ENCODE data around the gene DRD2. TPM values are rescaled to one million over a fixed set of nuclear protein-coding genes. Genes with fewer than 3 reads are reported as not detected.

The DRD2 gene
- polyA plus RNA-seq, 3 donors: 0.27 to 0.83 (median 0.68) TPM

- no peak for DNase-seq
Measured at GRCh38 chr11:113446112-113446511, 29.1 kb downstream of the DRD2 start.

- DNase-seq: peak; percentile 4
Measured at GRCh38 chr11:113444502-113445123, 30.6 kb downstream of the DRD2 start.

- DNase-seq: no peak
Measured at GRCh38 chr11:113440816-113441215, 34.4 kb downstream of the DRD2 start.

- no peak for DNase-seq
Measured at GRCh38 chr11:113436672-113437252, 38.4 kb downstream of the DRD2 start.

GRCh38 chr11:113435190-113435968 is 39.8 kb downstream of the DRD2 start:
- no peak for DNase-seq

GRCh38 chr11:113431746-113432145 is 43.5 kb downstream of the DRD2 start:
- no peak for DNase-seq

- DNase-seq: no peak
Measured at GRCh38 chr11:113426686-113427085, 48.5 kb downstream of the DRD2 start.

- no peak for DNase-seq
Measured at GRCh38 chr11:113420808-113421207, 54.4 kb downstream of the DRD2 start.

GRCh38 chr11:113419454-113420003 is 55.7 kb downstream of the DRD2 start:
- no peak for DNase-seq

GRCh38 chr11:113417428-113417827 is 57.8 kb downstream of the DRD2 start:
- no peak for DNase-seq

GRCh38 chr11:113415343-113415742 is 59.9 kb downstream of the DRD2 start:
- no peak for DNase-seq

- DNase-seq: no peak
Measured at GRCh38 chr11:113412675-113413074, 62.5 kb downstream of the DRD2 start.

- DNase-seq: no peak
Measured at GRCh38 chr11:113411536-113411935, 63.7 kb downstream of the DRD2 start.

- DNase-seq: no peak
Measured at GRCh38 chr11:113410414-113411135, 64.6 kb downstream of the DRD2 start.

- no peak for DNase-seq
Measured at GRCh38 chr11:113409526-113409925, 65.7 kb downstream of the DRD2 start.

GRCh38 chr11:113408887-113409286 is 66.3 kb downstream of the DRD2 start:
- no peak for DNase-seq

GRCh38 chr11:113408206-113408605 is 67.0 kb downstream of the DRD2 start:
- DNase-seq: no peak

GRCh38 chr11:113407163-113407562 is 68.0 kb downstream of the DRD2 start:
- DNase-seq: no peak

GRCh38 chr11:113405724-113406478 is 69.3 kb downstream of the DRD2 start:
- no peak for DNase-seq

GRCh38 chr11:113404859-113405430 is 70.3 kb downstream of the DRD2 start:
- DNase-seq: no peak

- DNase-seq: peak; percentile 9
Measured at GRCh38 chr11:113401718-113402117, 73.5 kb downstream of the DRD2 start.

All from renal pelvis (tissue), 4 donors.